ENCODE results near the gene BTBD1. TPM values are rescaled to one million over a fixed set of nuclear protein-coding genes. Genes with fewer than 3 reads are reported as not detected.

Gene BTBD1
- total and polyA plus RNA-seq, 2 donors (not counting 3 experiments of a cell fraction or from before 2014, with no cell fraction given) = 30.8 to 58.0 TPM

DNA sequence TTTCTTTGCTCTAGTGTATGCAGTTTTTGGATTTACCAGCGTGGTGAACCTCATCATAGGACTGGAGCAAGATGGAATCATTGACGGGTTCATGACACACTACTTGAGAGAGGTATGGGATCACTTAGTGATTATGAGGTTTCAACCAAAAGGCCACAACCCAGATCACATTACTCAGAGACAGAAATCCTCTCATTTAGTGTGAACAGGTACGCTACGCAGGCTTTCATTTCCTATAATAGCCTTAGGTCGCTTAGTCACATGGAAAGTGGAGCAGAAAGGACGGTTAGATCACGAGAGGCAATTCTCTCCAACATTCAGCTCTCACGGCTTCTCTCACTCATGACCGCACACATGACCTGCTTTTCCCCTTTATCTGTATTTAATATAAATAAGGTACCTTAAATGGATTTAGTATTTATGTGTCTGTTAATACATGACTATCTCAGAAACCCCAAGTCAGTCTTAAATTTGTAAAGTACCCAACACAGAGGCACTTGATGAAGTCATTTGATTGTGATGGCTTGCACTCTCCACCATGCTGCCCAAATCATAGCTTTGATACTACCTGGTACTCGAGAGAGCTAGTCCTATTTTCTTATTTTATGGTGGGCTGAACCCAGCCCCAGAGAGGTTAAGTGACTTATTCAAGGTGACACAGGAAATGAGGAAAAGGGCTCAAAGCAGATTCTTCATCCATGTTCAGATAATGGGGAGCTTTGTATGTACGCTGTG, 48.9 kb upstream of the BTBD1 start:
- Histone ChIP-seq H3K9me1 (replicated peaks; ENCODE audit: control insufficient read depth, extremely low read depth, insufficient read depth, low read length) (no peaks in the 10 kb centered on the region), H3K4me3 (replicated peaks in 1 of 3; ENCODE audit: insufficient read depth in 1 of 3, low read depth in 1 of 3, low read length in 3 of 3) (no peak overlapping the region), H3K9ac (replicated peaks; ENCODE audit: extremely low read depth, insufficient read depth, low read length) (no peak overlapping the region), H2AFZ (ENCODE audit: low read depth, low read length) (no peak overlapping the region), H3K4me1 (ENCODE audit: control insufficient read depth, extremely low read depth, insufficient read depth, low read length) (peaks cover 33% of the 10 kb centered on the region), H3K4me2 (ENCODE audit: insufficient read depth, low read length) (no peak overlapping the region), H3K27me3 (ENCODE audit: control insufficient read depth in 2 of 2, insufficient read depth in 2 of 2, low read length in 2 of 2) (no peaks in the 10 kb centered on the region), H3K36me3 (ENCODE audit: control insufficient read depth in 2 of 2, extremely low read depth in 1 of 2, insufficient read depth in 2 of 2, low read length in 2 of 2) (peaks cover 12 to 36% of the 10 kb centered on the region in 2 experiments), H3K27ac (ENCODE audit: insufficient read depth, low read depth, low read length) (no peak overlapping the region), H4K20me1 (replicated peaks; ENCODE audit: control insufficient read depth, extremely low read depth, insufficient read depth, low read length) (no peaks in the 10 kb centered on the region), H3K79me2 (ENCODE audit: control insufficient read depth, insufficient read depth, low read length) (peaks cover 9% of the 10 kb centered on the region), H3K9me3 (replicated peaks; ENCODE audit: control insufficient read depth, insufficient read depth, low read length) (no peaks in the 10 kb centered on the region)
- TF ChIP-seq POLR2AphosphoS5 (IDR thresholded peaks at IDR 0.05; ENCODE audit: insufficient read depth, low read depth, low read length) (no peak), POLR2A (IDR thresholded peaks at IDR 0.05; ENCODE audit: low read depth, low read length) (no peak), JUN (IDR thresholded peaks at IDR 0.05; ENCODE audit: borderline replicate concordance, insufficient read depth, insufficient read length, low read depth) (no peak), GATA2 (IDR thresholded peaks at IDR 0.05; ENCODE audit: insufficient read depth, insufficient read length, low read depth, low read length) (no peak), EZH2 (IDR thresholded peaks at IDR 0.05; ENCODE audit: borderline replicate concordance, low read depth, low read length, severe bottlenecking) (no peak), MYC (IDR thresholded peaks at IDR 0.05; ENCODE audit: low read depth, low read length) (no peak), MAX (IDR thresholded peaks at IDR 0.05; ENCODE audit: insufficient read depth, insufficient read length) (no peak)
- TF ChIP-seq, protein P1, sequence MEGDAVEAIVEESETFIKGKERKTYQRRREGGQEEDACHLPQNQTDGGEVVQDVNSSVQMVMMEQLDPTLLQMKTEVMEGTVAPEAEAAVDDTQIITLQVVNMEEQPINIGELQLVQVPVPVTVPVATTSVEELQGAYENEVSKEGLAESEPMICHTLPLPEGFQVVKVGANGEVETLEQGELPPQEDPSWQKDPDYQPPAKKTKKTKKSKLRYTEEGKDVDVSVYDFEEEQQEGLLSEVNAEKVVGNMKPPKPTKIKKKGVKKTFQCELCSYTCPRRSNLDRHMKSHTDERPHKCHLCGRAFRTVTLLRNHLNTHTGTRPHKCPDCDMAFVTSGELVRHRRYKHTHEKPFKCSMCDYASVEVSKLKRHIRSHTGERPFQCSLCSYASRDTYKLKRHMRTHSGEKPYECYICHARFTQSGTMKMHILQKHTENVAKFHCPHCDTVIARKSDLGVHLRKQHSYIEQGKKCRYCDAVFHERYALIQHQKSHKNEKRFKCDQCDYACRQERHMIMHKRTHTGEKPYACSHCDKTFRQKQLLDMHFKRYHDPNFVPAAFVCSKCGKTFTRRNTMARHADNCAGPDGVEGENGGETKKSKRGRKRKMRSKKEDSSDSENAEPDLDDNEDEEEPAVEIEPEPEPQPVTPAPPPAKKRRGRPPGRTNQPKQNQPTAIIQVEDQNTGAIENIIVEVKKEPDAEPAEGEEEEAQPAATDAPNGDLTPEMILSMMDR (IDR thresholded peaks at IDR 0.05; ENCODE audit: extremely low read depth in 1 of 2, insufficient read depth in 1 of 2, low read depth in 1 of 2, low read length in 2 of 2) = no peak
- DNase-seq (ENCODE audit: low read depth, low spot score) (no peak), FAIRE-seq (peak; percentile 15)
- dilution Hi-C loops (cut with MboI; ENCODE audit: extremely low pct_ligation_motif_present, low sequenced_read_pairs) = no loop called here
- no TSS peak for BruUV-seq (replicated peaks)
- POLR2A ChIA-PET = no interaction called here
- CTCF ChIA-PET = no interaction called here
- intact Hi-C loops (cut with micrococcal nuclease) = no loop called here
